ENCODE data around the gene DEFB112.

Gene DEFB112

DNA sequence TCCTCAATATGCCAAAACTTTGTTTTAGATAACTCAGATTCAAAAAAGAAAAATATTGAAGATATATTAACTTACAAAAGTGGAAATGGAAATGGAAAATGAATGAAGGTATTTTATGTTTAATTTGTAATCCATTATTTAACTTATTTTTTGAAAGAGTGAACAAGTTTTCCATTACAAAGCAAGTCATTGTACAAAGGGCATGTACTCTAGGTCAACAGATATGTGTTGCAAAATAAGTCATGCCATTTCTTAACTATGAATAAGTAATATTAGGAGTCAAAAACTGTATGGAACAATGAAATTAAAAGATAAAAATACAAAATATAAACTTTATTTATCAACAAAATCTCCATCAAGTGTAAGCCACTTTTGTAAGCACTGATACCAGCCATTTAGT, 54.5 kb downstream of the DEFB112 start:
- no peak for DNase-seq (ENCODE audit: low read depth)

Data from activated T-helper 1 cell treated with Interleukin-2 at 50 U/mL for 16 hours (primary cell).